GDM1 (cell line): ENCODE results near the gene ADRM1.

Experiments
- DNase-seq: peaks from one replicate; lab custom pipeline; 2025; lab: John Stamatoyannopoulos, UW

The ADRM1 gene

DNA sequence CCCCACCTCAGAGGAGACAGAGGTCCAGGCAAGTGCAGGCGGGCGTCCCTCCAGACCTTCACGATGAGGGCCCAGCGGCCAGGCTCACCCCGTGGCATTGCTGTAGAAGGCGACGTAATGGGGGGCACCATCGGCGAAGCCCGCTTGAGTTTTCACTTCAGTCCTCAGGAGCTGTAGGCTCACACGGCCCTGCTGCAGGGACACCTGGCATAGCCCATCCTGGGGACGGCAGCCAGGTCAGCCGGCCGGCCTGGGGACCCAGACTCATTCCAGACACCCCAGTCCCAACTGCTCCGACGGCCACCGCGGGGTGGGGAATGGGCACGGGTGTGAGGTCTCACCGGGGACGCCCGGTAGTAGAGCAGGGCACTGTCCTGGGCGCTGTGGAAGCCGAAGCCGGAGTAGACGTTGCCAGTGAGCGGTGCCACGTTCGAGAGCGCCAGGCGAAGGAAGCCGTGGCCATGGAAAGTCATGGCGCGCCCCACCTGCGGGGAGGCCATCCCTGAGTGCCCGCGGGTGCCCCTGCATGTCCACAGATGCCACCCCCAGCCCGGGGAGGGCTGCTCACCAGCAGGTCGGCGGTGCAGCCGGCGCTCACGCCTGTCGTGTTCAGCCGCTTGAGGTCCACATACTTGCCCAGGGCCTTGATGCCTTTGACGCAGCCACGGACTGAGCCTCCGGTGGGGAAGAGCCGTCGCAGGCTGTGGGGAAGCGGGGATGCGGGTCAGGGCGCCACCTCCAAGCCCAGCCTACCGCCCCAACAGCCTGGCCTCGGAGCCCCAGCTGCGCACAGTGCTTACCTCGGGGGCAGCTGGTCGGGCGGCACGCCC is 9.2 kb downstream of the ADRM1 start:
- no peak for DNase-seq

DNA sequence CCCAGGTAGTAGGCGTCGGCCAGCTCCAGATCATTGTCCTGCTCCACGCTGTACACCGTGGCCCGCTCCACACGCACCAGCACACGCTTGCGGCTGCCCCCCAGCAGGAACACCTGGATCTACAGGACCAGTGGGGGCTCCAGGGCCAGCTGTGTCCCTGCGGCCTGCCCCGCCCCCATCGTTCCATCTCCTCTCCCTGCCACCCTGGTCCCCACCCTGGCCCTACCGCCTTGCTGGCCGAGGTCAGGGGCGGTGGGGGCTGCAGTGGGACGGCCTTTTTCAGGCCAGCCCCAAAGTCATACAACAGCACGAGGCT is 9.8 kb downstream of the ADRM1 start:
- DNase-seq: no peak

DNA sequence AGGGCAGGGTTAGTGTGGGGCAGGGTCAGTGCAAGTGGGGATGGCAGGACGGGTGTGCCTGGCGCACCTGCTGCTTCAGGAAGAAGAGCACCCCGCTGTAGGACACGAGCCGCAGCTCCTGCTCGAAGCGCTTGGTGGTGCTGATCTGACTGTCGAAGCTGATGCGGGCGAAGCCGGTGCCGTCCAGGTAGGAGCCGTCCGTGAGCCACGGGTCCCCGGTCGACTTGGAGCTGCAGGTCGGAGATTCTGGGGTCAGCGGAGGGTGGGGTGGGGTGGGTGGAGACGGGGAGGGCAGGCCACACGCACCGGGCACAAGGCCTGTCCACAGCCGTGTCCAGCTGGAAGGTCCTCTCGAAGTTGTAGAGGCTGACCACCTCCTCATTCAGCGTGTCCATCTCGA is 10.2 kb downstream of the ADRM1 start:
- no peak for DNase-seq

DNA sequence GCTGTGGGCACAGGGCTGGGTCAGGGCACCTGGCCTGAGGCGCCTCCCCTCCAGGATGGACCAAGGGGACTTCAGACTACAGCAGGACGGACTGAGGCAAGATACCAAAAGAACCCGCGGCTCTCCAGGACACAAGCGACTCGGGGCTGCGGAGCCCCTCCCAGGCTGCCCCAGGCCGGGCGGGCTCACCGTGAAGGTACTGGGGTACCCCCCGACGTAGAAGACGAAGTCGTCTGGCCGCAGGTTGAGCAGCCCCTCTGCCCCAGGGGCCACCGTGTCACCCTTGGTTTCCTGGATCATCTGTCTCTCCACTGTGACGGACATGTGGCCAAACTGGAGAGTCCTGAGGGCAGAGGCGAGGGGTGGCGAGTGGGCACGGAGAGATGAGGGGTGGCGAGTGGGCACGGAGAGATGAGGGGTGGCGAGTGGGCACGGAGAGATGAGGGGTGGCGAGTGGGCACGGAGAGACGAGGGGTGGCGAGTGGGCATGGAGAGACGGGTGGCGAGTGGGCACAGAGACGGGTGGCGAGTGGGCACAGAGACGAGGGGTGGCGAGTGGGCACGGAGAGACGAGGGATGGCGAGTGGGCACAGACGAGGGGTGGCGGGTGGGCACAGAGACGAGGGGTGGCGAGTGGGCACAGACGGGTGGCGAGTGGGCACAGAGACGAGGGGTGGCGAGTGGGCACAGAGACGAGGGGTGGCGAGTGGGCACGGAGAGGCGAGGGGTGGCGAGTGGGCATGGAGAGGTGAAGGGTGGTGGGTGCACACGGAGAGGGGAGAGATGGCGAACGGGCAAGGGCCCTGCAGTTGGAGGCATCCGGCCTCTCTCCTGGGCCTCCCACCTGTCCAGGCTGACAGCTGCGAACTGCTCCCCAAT is 10.9 kb downstream of the ADRM1 start:
- no peak for DNase-seq

DNA sequence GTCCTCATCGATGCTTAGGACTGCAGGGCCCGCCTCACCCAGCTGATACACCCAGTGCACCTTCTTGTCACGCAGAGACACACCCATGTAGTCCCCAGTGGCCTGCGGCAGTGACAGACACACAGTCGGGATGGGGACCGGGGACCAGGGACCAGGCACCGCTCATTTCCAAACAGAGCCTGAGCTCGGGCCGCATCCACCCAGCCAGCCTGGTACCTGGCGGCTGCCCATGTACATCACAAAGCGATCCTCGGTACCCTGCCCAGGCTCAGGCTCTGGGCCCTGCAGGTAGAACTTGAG is 11.5 kb downstream of the ADRM1 start:
- DNase-seq: no peak

DNA sequence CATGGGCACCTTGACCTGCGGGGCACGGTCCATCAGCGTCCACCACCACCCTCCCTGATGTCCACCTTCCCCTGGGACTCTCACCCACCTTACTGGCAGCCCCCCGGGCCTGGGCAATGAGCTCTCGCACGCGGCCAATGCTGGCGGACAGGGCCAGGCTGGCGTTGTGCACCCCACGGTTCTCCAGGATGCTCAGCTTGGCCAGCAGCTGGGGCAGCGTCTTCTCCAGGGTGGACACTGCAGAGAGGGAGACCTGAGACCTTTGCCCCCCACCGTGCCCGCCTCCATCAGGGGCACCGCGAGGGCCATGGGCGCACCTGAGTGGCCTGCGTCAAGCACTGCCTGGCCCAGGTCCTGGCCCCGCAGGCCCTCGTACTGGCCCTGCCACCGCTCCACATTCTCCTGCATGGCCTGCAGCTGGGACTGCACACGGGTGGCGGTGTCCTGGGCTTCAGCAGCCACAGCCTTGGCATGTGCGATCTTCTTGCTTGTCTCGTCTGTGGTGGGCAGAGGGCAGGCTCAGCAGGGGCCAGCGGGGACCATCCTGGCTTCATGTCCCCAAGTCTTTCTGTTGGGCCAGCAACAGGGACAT is 12.0 kb downstream of the ADRM1 start:
- DNase-seq: no peak

DNA sequence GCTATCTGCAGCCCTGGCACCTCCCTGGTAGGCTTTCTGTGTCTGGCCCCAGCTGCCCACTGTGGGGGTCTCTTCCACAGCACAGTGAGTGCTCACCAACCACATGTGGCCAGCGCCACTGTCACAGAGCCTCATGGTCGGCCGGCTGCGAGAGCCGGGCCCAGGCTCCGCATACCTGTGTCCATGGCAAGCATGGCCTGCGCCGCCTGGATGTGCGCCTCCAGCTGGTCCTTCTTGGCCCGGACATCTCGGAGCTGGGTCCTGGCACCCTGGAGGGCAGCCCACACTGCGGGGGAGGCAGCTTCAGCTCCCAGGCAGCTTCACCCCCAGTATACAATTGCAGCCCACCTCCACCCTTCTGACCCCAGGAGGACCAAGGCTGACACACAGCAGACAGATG is 13.0 kb downstream of the ADRM1 start:
- DNase-seq: no peak

DNA sequence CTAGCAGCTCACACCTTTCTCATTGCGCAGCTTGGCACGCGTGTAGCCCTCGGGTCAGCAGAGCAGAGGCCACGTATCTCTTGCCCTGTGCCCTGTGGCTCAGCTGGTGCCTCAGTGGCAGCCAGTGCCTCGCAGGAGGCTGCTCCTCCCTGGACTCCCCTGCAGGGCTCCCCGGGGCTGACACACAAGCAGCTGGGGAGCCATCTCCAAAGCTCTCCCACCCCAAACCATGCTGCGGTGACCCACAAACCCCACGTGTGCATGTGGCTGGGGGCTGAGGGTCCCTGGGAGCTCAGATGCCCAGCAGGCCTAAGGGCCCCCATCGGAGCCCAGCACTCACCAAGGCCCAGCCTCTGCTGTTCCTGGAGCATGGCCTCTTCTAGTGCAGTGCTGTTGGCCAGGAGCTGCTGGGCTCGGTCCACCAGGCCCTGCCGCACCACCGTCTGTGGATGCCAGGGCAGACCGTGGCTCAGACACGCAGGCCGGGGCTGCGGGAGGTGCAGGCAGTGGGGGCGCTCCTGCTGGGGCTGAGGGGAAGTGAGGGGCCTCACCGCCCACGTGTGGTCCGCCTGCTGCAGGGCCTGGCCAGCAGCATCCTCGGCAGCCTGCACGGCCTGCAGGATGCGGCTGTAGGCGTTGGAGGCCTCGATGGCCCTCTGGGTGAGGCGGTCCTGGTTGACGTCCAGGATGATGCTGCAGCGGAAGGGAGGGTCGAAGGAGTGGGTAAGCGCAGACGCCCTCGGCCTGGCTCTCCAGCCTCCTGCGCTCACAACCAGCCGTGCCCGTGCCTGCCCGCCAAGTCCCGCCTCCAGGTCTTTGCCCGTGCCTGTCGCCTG is 13.8 kb downstream of the ADRM1 start:
- no peak for DNase-seq

DNA sequence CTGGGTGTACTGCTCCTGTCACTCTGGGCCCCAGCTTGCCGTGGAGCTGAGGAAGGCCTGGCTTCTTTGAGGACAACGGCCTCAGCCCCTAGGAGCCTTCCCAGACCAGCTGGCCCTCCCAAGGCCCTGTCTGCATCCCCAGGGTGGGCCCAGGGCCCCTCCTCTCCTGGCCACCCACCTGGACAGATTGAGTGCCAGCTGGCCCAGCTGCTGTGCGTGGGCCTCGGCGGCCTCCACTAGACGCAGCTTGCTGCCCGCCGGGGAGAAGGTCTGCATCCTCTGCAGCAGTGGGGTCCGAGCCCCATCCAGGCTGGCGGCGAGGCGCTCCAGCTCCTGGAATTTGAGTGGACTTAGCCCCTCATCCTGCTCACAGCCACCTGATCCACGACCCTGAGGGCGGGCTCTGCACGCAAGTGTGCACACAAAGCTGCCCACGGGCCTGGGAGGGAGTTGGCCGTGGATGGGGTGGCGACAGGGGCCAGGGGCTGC is 14.4 kb downstream of the ADRM1 start:
- DNase-seq: no peak

DNA sequence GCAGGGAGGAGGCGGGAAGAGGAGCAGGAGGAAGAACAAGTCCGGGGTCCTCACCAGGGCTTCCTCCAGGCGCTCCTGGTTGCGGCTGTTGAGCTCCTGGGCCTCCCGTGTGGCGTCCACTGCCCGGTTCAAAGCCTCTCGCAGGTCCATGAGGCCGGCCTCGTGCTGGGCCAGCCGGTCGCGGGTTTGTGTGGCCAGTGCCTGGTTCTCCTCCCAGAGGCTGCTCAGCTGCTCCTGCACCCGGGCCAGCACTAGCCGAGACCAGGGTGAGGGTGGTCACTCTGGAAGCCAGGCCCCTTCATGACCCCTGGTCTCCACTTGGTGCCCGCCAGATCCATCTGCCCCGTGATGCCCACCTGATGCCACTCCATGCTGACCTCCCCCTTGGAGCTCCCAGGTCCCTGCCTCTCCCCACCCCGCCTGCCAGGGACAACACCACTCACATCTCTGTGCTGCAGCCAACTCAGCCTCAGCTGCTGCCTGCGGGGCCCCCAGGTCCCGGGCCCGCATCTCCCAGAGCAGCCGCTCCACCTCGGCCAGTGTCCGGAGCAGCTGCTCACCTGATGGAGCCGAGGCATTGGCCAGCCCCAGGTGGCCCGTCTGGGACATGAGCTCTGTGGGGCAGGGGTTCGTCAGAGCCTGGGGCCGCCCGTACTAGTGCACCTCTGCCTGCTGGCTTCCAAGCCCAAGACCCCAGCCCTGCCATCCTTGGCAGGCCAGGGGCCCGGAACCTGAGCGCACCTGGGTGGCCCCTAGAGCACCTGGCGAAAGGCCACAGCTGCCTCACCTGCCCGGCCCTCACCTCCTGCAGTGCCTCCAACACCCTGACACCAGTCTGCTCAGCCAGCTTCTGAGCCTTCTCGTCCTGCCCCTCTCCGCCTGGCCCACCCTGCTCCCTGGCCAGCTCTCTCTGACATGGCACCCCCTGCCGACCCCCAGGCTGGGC is 15.9 kb downstream of the ADRM1 start:
- DNase-seq: no peak

DNA sequence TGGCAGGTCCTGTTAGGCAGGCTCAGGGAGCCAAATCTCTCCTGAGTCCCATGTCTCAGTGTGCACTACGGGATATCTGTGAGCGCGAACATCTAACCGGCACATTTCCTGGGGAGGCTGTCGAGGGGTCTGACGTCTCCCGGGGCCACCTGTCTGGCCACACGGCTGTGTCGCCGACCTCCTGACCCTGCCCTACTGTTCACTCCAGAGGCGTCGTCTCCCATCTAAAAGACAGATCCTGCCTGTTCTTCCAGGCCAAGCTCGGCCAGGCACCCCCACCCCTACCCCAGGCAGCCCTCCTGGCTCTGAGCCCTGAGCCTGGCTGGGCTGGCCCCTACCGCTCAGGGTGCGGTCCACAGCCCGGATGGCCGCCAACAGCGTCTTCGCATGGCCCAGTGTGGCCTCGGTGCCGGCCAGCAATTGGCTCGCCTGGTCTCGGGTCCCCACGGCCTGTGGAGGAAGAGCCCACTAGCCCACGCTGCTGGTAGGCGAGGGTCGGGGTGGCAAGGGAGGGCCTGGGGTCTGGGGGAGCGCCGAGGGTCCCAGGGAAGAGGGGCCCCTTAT is 16.6 kb downstream of the ADRM1 start:
- no peak for DNase-seq

DNA sequence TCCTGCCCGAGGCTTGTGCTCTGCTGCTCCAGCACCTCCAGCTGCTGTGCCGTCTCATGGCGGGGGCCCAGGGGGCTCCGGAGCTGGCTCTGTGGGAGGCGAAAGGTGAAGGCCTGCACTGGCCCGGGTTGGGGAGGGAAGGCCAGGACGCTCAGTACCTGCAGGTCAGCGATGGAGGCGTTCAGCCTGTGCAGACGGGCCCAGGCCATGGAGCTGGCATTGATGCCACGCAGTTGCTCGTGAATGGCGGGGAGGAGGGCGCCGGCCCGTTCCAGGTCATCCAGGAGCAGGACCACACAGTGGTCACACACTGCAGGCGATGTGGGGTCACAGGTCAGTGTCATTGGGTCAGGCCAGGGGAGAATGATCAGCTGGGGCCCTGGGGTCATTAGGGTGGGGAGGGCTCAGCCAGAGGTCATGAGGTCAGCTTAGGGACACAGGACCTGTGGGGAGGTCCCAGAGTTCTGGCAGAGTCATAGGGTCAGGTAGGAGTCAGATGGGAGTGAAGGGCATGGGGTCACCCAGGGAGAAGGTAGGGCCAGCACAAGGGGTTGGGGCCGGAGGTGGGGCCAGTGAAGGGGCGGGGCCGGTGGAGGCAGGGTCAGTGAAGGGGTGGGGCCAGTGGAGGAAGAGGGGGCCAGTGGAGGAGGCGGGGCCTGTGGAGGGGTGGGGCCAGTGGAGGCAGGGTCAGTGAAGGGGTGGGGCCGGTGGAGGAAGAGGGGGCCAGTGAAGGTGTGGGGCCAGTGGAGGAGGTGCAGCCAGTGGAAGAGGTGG is 18.0 kb downstream of the ADRM1 start:
- DNase-seq: no peak

DNA sequence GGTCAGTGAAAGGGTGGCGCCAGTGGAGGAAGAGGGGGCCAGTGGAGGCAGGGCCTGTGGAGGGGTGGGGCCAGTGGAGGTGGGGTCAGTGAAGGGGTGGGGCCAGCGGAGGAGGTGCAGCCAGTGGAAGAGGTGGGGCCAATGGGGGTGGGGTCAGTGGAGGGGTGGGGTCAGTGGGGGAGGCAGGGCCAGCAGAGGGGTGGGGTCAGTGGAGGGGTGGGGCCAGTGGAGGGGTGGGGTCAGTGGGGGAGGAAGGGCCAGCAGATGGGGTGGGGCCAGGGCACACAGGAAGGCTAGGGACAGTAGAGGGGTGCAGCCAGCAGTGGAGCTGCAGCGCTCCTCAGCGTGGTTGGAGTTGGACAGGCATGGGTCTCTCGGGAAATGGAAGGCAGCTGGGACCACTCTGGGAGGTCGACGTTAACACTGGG is 18.7 kb downstream of the ADRM1 start:
- DNase-seq: no peak

DNA sequence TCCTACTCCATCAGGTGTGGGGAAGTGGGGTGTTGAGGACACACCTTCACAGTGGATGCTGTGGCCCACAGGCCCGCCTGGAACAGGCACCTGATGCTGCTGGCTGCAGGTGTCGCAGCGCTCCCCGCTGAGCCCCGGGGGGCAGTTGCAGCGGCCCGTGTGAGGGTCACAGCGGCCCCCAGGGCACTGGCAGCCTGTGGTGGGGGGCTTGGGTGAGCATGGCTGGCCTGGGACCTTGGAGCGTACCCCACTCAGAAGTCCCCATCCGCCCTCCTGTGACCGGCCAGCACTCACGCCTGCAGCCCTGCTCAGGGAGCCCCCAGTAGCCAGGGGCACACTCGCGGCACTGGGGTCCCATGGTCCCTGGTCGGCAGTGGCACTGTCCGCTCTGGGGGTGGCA is 19.2 kb downstream of the ADRM1 start:
- no peak for DNase-seq

DNA sequence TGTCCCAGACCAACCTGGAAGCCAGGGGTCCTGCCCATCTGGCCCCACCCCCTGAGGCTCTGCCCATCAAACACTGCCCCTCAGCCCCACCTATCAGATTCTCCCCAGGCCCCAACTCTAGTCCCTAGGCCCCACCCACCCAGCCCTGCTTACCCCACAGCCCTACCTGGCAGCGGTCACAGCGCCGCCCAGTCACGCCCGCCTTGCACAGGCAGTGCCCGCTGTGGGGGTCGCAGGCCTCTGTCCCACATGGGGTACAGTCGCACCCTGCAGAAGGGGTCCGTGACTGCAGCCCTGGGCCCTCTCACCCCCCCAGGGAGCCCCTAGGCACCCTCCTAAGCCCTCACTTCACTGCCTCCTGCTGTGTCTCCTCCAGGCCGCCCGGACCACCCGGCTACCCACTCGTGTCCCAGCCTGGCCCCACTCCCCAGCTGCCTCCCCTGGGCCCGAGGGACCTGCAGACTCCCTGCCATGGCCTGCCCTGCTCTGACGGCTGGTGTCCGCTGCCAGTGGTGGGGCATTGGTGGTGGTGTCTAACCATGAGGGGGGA is 19.8 kb downstream of the ADRM1 start:
- DNase-seq: no peak

DNA sequence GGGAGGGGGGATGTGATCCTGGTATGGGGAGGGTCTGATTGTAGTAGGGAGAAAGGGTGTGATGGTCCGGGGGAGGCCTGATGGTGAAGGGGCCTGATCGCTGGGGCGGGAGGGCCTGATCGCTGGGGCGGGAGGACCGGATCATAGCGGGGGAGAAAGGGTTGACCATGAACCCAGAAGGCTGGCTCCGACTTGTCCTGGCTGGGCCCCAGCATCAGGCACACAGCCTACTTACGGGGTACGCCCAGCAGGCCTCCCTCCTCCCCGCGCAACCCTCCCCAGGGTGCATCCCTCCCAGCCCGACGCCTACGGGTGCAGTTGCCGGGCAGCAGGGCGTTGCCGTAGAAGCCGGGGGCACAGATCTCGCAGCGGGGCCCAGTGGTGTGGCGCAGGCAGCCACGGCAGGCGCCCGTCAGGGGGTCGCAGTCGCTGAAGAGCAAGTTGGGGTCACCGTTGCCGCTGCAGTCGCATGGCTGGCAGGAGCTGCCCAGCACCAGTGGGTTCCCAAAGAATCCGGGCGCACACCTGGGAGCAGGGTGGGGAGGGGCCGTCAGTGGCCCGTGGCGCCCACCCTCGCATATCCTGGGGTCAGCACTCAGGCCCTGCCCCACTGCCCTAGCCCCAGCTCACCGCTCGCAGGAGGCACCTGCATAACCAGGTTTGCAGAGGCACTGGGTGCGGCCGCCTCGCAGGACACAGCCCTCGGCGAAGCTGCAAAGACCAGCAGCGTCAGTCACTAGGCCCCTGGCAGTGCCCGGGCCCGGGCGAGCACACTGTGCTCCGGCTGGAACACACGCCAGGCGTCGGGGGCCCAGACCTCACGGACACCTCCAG is 20.6 kb downstream of the ADRM1 start:
- DNase-seq: no peak

DNA sequence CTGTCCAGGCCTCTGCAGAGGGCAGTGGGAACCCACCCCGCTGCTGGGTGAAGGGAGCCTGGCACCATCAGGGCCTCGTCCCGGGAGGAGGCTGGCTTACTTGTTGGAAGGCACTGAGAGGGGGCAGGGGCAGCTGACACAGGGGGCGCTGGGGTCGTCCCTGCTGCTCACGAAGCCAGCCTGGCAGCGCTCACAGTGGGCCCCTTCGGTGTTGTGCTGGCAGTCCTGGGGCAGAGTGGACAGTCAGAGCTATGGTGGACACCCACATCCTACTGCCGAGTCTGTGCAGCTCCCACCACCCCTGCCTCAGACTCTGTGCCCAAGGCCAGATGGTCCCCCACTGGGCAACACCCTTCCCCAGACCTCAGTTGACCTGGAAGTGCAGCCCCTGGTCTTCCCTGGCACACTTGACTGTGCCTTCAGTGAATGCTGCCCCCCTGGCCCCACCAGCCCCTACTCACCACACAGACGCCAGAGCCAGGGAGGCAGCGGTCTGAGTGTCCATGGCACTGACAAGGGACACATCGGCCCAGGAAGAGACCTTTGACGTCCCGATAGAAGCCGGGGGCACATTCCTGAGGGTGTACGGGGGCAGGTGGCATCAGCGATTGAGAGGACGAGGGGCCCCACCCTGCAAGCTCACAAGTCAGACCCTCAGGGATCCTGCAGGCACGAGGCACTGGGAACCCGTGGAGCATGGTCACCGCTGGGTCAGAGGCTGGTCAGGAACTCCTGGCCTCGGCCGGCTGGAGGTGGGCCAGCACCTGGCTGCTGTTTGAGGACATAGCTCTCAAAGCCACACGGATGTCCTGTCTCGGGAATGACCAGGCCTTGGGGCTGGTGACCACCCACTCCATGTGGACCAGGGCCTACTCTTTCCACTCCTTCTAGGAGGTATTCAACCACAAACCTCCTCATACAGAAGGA is 21.4 kb downstream of the ADRM1 start:
- no peak for DNase-seq
